Measurements from ENCODE around the gene MYOCD.

MYOCD gene

DNA sequence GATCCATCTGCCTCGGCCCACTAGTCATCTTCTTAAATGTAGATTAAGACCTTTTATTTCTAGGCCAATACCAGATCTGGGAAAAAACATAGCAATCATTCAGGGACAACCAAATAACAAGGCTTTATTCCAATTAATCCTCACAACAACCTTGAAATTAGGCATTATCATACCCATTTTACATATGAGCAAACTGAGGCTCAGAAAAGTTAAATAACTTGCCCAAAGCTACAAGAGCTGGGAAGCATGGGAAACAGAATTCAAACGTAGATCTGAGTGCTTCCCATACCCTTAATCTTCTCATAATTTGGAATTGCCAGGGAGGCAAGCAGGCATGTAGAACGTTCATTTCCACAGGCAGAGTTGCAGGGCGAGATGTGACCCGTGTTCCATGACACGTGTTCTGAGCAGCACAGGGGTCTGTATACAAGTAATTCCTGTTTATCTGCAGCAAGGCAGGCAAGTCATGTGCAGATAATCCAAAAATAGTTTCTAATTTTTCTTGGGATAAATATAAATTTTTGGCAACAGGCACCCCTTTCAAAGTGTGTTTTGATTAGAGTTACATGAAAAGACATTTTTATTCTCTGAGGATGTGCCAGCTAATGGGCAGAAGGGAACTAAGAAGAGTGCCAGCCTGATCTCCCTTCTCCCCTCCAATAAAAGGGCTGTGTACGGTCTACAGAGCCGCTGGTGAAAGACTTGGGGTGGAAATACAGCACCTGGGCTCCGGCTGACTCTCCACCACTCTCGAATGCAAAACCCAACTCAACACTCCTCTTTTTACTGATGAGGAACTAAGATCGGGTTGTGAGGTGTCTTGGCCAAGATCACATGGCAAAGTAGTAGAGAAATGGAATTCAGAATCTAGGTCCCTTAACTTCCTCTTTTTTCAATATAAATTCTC, 27.7 kb upstream of the MYOCD start:
- H2AFZ ChIP-seq (ENCODE audit: low read depth, low read length), result no peak overlapping the region
- no peak for TF ChIP-seq EZH2 (IDR thresholded peaks at IDR 0.05; ENCODE audit: borderline replicate concordance, low read depth, low read length, severe bottlenecking)
- TF ChIP-seq, protein P1, sequence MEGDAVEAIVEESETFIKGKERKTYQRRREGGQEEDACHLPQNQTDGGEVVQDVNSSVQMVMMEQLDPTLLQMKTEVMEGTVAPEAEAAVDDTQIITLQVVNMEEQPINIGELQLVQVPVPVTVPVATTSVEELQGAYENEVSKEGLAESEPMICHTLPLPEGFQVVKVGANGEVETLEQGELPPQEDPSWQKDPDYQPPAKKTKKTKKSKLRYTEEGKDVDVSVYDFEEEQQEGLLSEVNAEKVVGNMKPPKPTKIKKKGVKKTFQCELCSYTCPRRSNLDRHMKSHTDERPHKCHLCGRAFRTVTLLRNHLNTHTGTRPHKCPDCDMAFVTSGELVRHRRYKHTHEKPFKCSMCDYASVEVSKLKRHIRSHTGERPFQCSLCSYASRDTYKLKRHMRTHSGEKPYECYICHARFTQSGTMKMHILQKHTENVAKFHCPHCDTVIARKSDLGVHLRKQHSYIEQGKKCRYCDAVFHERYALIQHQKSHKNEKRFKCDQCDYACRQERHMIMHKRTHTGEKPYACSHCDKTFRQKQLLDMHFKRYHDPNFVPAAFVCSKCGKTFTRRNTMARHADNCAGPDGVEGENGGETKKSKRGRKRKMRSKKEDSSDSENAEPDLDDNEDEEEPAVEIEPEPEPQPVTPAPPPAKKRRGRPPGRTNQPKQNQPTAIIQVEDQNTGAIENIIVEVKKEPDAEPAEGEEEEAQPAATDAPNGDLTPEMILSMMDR (IDR thresholded peaks at IDR 0.05; ENCODE audit: borderline replicate concordance, extremely low read depth, low read length, poor library complexity, severe bottlenecking), result no peak
- no peaks in the 10 kb centered on the region for H3K36me3 ChIP-seq (ENCODE audit: insufficient read depth, low read length)
- H3K4me1 ChIP-seq (ENCODE audit: insufficient read depth, low read length), result no peaks in the 10 kb centered on the region
- no peak overlapping the region for H3K9ac ChIP-seq (ENCODE audit: low read depth, low read length)
- no peak for DNase-seq
- no peak for ATAC-seq (ENCODE audit: insufficient read depth, low read depth)
- H3K9me3 ChIP-seq (ENCODE audit: insufficient read depth, low read length, severe bottlenecking), result no peaks in the 10 kb centered on the region
- H3K27ac ChIP-seq (ENCODE audit: low read length), result no peak overlapping the region
- H3K27me3 ChIP-seq (ENCODE audit: insufficient read depth, low read length, poor library complexity), result no peaks in the 10 kb centered on the region
- H4K20me1 ChIP-seq (ENCODE audit: insufficient read depth, low read length), result no peaks in the 10 kb centered on the region
- no peak overlapping the region for H3K4me2 ChIP-seq (ENCODE audit: insufficient read depth, low read length)
- H3K79me2 ChIP-seq (ENCODE audit: insufficient read depth, low read length), result no peaks in the 10 kb centered on the region
- no peak overlapping the region for H3K4me3 ChIP-seq (ENCODE audit: low read depth in 1 of 2, low read length in 2 of 2)

DNA sequence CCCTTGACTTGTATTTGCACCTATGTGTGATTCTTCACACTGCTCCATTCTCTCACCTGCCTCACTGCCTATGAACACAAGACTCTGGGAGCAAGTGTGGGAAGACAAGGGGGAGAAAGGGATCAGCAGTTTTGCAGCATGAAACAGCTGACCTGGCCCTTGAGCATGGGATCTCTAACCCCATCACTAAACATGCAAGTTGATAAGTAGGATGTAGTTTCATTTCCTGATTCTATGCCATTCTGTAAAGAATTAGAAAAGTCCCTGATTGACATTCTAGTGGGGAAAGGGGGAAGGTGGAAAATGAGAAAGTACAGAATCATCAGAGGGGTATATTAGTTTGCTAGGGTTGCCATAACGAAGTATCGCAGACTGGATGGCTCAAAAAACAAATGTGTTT, 25.3 kb upstream of the MYOCD start:
- no peak for DNase-seq
- ATAC-seq (ENCODE audit: insufficient read depth, low read depth), result no peak
- H3K4me1 ChIP-seq (ENCODE audit: insufficient read depth, low read length), result no peaks in the 10 kb centered on the region
- H3K9ac ChIP-seq (ENCODE audit: low read depth, low read length), result no peak overlapping the region
- H3K27ac ChIP-seq (ENCODE audit: low read length), result no peak overlapping the region
- TF ChIP-seq, protein P1 (IDR thresholded peaks at IDR 0.05; ENCODE audit: borderline replicate concordance, extremely low read depth, low read length, poor library complexity, severe bottlenecking), result no peak
- no peak for TF ChIP-seq EZH2 (IDR thresholded peaks at IDR 0.05; ENCODE audit: borderline replicate concordance, low read depth, low read length, severe bottlenecking)
- H3K9me3 ChIP-seq (ENCODE audit: insufficient read depth, low read length, severe bottlenecking), result no peaks in the 10 kb centered on the region
- no peak overlapping the region for H3K4me3 ChIP-seq (ENCODE audit: low read depth in 1 of 2, low read length in 2 of 2)
- H3K79me2 ChIP-seq (ENCODE audit: insufficient read depth, low read length), result no peaks in the 10 kb centered on the region
- no peaks in the 10 kb centered on the region for H3K27me3 ChIP-seq (ENCODE audit: insufficient read depth, low read length, poor library complexity)
- H2AFZ ChIP-seq (ENCODE audit: low read depth, low read length), result no peak overlapping the region
- H4K20me1 ChIP-seq (ENCODE audit: insufficient read depth, low read length), result no peaks in the 10 kb centered on the region
- H3K36me3 ChIP-seq (ENCODE audit: insufficient read depth, low read length), result no peaks in the 10 kb centered on the region
- H3K4me2 ChIP-seq (ENCODE audit: insufficient read depth, low read length), result no peak overlapping the region

DNA sequence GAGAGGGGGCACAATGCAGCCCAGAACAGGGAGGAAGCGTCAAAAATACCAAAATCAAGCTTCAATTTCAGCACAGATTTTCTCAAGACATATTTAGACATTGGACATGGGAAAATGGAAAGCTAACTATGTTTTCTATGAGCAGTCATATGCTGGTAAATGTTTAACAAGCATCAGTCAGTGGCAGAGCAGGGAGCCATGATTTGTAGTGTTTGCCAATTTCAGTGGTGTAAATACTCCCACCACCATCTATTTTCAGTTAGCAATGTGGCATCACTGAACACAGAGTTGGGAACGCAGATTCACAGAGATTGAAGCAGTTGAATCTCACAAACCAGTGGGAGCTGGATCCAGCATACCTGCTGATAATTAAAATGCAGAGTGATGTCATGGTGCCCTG, 24.6 kb upstream of the MYOCD start:
- TF ChIP-seq, protein P1 (IDR thresholded peaks at IDR 0.05; ENCODE audit: borderline replicate concordance, extremely low read depth, low read length, poor library complexity, severe bottlenecking), result no peak
- no peak for TF ChIP-seq EZH2 (IDR thresholded peaks at IDR 0.05; ENCODE audit: borderline replicate concordance, low read depth, low read length, severe bottlenecking)
- no peaks in the 10 kb centered on the region for H3K36me3 ChIP-seq (ENCODE audit: insufficient read depth, low read length)
- no peaks in the 10 kb centered on the region for H3K27me3 ChIP-seq (ENCODE audit: insufficient read depth, low read length, poor library complexity)
- no peaks in the 10 kb centered on the region for H3K4me1 ChIP-seq (ENCODE audit: insufficient read depth, low read length)
- H3K79me2 ChIP-seq (ENCODE audit: insufficient read depth, low read length), result no peaks in the 10 kb centered on the region
- H3K9me3 ChIP-seq (ENCODE audit: insufficient read depth, low read length, severe bottlenecking), result no peaks in the 10 kb centered on the region
- no peak for DNase-seq
- no peak for ATAC-seq (ENCODE audit: insufficient read depth, low read depth)
- H3K4me3 ChIP-seq (ENCODE audit: low read depth in 1 of 2, low read length in 2 of 2), result no peak overlapping the region
- no peak overlapping the region for H3K4me2 ChIP-seq (ENCODE audit: insufficient read depth, low read length)
- no peak overlapping the region for H2AFZ ChIP-seq (ENCODE audit: low read depth, low read length)
- H3K27ac ChIP-seq (ENCODE audit: low read length), result no peak overlapping the region
- H3K9ac ChIP-seq (ENCODE audit: low read depth, low read length), result no peak overlapping the region
- H4K20me1 ChIP-seq (ENCODE audit: insufficient read depth, low read length), result no peaks in the 10 kb centered on the region
